GM23338 (cell line): ENCODE measurements around the gene NDRG2.

Experiments used
- CTCF ChIP-seq, 2 experiments: fragments of 200-600 bp in 1 of 2; sonication (generic) in 1 of 2; conservative IDR thresholded peaks; 2 replicates each; pipeline versions ENCODE4 v1.5.1 to v1.6.1; 2016 to 2017; ENCODE audit warnings: antibody characterized with exemption in 2 of 2, low read depth in 2 of 2, mild to moderate bottlenecking in 2 of 2, moderate library complexity in 1 of 2
- JUNB ChIP-seq: IDR thresholded peaks from one replicate; pipeline ENCODE4 v1.6.1; 2016; ENCODE audit warnings: antibody characterized with exemption; ENCODE audit not compliant: unreplicated experiment
- POLR2AphosphoS5 ChIP-seq: IDR thresholded peaks from 2 replicates; pipeline ENCODE4 v1.6.1; 2016; ENCODE audit warnings: antibody characterized with exemption, low read depth
- REST ChIP-seq: IDR thresholded peaks from one replicate; pipeline ENCODE4 v1.6.1; 2018; ENCODE audit warnings: antibody characterized with exemption; ENCODE audit not compliant: unreplicated experiment
- STAT1 ChIP-seq: IDR thresholded peaks from one replicate; pipeline ENCODE4 v1.6.1; 2016; ENCODE audit warnings: antibody characterized with exemption; ENCODE audit not compliant: unreplicated experiment

GRCh38 chr14:20997564-20997963 is 27.3 kb downstream of the NDRG2 start:
- no peak for TF ChIP-seq CTCF (conservative IDR thresholded peaks at IDR 0.05; ENCODE audit: low read depth in 2 of 2)
- no peak for TF ChIP-seq STAT1
- TF ChIP-seq POLR2AphosphoS5, result no peak
- no peak for TF ChIP-seq JUNB
- TF ChIP-seq REST, result no peak
